HEK293 (cell line): ENCODE data around the gene TXNDC11.

Experiments
- CTCF ChIA-PET: fragments of 350-600 bp; formaldehyde crosslinking; extraction: SDS; loops from one replicate; lab custom pipeline; 2021; ENCODE audit warnings: antibody characterized with exemption; lab: Yijun Ruan, JAX
- POLR2A ChIA-PET: fragments of 300-600 bp; formaldehyde crosslinking; extraction: SDS; loops from one replicate; lab custom pipeline; 2020; ENCODE audit warnings: antibody characterized with exemption, inconsistent platforms; lab: Yijun Ruan, JAX
- H3K27ac ChIP-seq: fragments of 200-500 bp; sonication (Bioruptor generic); 2 replicates; pipeline ENCODE4 v1.5.1; 2014; ENCODE audit warnings: low read depth, low read length, control low read depth, inconsistent platforms; ENCODE audit errors: extremely low read depth
- H3K36me3 ChIP-seq, 2 experiments: fragments of 200-500 bp in 1 of 2; sonication (Bioruptor generic) in 1 of 2; 1 replicate in 1 of 2; 2 replicates in 1 of 2; pipeline ENCODE4 v1.5.1; 2014 to 2017; ENCODE audit warnings: inconsistent platforms in 2 of 2, low read length in 2 of 2; ENCODE audit not compliant: control insufficient read depth in 2 of 2, insufficient read depth in 1 of 2
- H3K4me1 ChIP-seq: fragments of 200-500 bp; sonication (Bioruptor generic); 2 replicates; pipeline ENCODE4 v1.5.1; 2014; ENCODE audit warnings: mild to moderate bottlenecking, low read length, inconsistent platforms; ENCODE audit not compliant: control insufficient read depth, insufficient read depth
- H3K4me3 ChIP-seq: 2 replicates; pipeline ENCODE4 v1.5.1; 2011; ENCODE audit warnings: low read depth, mild to moderate bottlenecking, control low read depth, low read length, moderate library complexity
- H3K9me3 ChIP-seq: fragments of 200-500 bp; sonication (Bioruptor generic); 2 replicates; pipeline ENCODE4 v1.5.1; 2014; ENCODE audit warnings: low read depth, low read length, inconsistent platforms; ENCODE audit not compliant: control insufficient read depth, insufficient read depth
- EGR2 ChIP-seq: fragments of 450-650 bp; formaldehyde crosslinking; IDR thresholded peaks from 2 replicates; pipeline ENCODE4 v1.5.1; 2016; ENCODE audit warnings: low read depth, missing biosample characterization, missing genetic modification characterization
- GLIS2 ChIP-seq: fragments of 450-650 bp; formaldehyde crosslinking; IDR thresholded peaks from 2 replicates; pipeline ENCODE4 v1.5.1; 2016; ENCODE audit warnings: missing biosample characterization, missing genetic modification characterization
- YY2 ChIP-seq: fragments of 450-650 bp; formaldehyde crosslinking; IDR thresholded peaks from 2 replicates; pipeline ENCODE4 v1.5.1; 2016; ENCODE audit warnings: missing biosample characterization, missing genetic modification characterization
- ZIC2 ChIP-seq: fragments of 450-650 bp; formaldehyde crosslinking; IDR thresholded peaks from 2 replicates; pipeline ENCODE4 v1.5.1; 2016; ENCODE audit warnings: missing biosample characterization, missing genetic modification characterization
- ZNF112 ChIP-seq: fragments of 450-650 bp; formaldehyde crosslinking; IDR thresholded peaks from 2 replicates; pipeline ENCODE4 v1.5.0; 2017; ENCODE audit warnings: missing biosample characterization, missing genetic modification characterization
- ZNF175 ChIP-seq: fragments of 450-650 bp; formaldehyde crosslinking; IDR thresholded peaks from 2 replicates; pipeline ENCODE4 v1.5.1; 2016; ENCODE audit warnings: missing biosample characterization, missing genetic modification characterization
- ZNF184 ChIP-seq: fragments of 450-650 bp; IDR thresholded peaks from 2 replicates; pipeline ENCODE4 v1.5.1; 2018; ENCODE audit warnings: missing biosample characterization, mild to moderate bottlenecking, missing genetic modification characterization
- ZNF473 ChIP-seq: fragments of 450-650 bp; formaldehyde crosslinking; IDR thresholded peaks from 2 replicates; pipeline ENCODE4 v1.5.1; 2017; ENCODE audit warnings: missing biosample characterization, missing genetic modification characterization
- ZNF560 ChIP-seq: fragments of 450-650 bp; formaldehyde crosslinking; IDR thresholded peaks from 2 replicates; pipeline ENCODE4 v1.5.1; 2017; ENCODE audit warnings: missing biosample characterization, missing genetic modification characterization, borderline replicate concordance
- ZNF571 ChIP-seq: fragments of 450-650 bp; formaldehyde crosslinking; IDR thresholded peaks from 2 replicates; pipeline ENCODE4 v1.5.0; 2017; ENCODE audit warnings: missing biosample characterization, missing genetic modification characterization
- ZNF610 ChIP-seq: fragments of 450-650 bp; formaldehyde crosslinking; IDR thresholded peaks from 2 replicates; pipeline ENCODE4 v1.5.1; 2016; ENCODE audit warnings: missing biosample characterization, missing genetic modification characterization, borderline replicate concordance
- ZNF624 ChIP-seq: fragments of 450-650 bp; formaldehyde crosslinking; IDR thresholded peaks from 2 replicates; pipeline ENCODE4 v1.5.1; 2017; ENCODE audit warnings: missing biosample characterization, missing genetic modification characterization
- ZSCAN23 ChIP-seq: fragments of 450-650 bp; formaldehyde crosslinking; IDR thresholded peaks from 2 replicates; pipeline ENCODE4 v1.5.1; 2016; ENCODE audit warnings: missing biosample characterization, missing genetic modification characterization
- TF ChIP-seq, protein P1 (sequence below): fragments of 450-650 bp; formaldehyde crosslinking; IDR thresholded peaks from 2 replicates; pipeline ENCODE4 v1.5.1; 2016; ENCODE audit warnings: missing biosample characterization, missing genetic modification characterization, borderline replicate concordance
- TF ChIP-seq, protein P2 (sequence below): fragments of 450-650 bp; formaldehyde crosslinking; IDR thresholded peaks from 2 replicates; pipeline ENCODE4 v1.5.1; 2017; ENCODE audit warnings: missing biosample characterization, missing genetic modification characterization
- TF ChIP-seq, protein P3 (sequence below): fragments of 450-650 bp; formaldehyde crosslinking; IDR thresholded peaks from 2 replicates; pipeline ENCODE4 v1.5.1; 2016; ENCODE audit warnings: missing biosample characterization, missing genetic modification characterization
- TF ChIP-seq, protein P4 (sequence below): fragments of 450-650 bp; formaldehyde crosslinking; IDR thresholded peaks from 2 replicates; pipeline ENCODE4 v1.5.1; 2016; ENCODE audit warnings: missing biosample characterization, missing genetic modification characterization

TXNDC11 gene

DNA sequence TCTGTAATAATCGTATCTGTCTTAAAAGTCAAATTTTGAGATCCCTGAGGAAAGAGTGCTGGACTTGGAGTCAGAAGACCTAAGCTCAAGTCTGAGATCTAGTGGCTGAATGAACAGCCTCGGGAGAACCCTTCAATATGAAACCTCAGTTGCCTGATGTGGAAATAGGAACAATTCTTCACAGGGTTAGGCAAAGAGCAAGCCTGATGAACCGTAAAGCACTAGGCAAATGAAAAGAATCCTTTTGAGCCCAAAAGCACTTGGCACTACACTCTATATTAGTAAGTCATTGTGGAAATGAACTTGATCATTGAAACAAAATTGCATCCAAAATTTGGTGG, 20.2 kb downstream of the TXNDC11 start (continued):
- TF ChIP-seq, protein P1, sequence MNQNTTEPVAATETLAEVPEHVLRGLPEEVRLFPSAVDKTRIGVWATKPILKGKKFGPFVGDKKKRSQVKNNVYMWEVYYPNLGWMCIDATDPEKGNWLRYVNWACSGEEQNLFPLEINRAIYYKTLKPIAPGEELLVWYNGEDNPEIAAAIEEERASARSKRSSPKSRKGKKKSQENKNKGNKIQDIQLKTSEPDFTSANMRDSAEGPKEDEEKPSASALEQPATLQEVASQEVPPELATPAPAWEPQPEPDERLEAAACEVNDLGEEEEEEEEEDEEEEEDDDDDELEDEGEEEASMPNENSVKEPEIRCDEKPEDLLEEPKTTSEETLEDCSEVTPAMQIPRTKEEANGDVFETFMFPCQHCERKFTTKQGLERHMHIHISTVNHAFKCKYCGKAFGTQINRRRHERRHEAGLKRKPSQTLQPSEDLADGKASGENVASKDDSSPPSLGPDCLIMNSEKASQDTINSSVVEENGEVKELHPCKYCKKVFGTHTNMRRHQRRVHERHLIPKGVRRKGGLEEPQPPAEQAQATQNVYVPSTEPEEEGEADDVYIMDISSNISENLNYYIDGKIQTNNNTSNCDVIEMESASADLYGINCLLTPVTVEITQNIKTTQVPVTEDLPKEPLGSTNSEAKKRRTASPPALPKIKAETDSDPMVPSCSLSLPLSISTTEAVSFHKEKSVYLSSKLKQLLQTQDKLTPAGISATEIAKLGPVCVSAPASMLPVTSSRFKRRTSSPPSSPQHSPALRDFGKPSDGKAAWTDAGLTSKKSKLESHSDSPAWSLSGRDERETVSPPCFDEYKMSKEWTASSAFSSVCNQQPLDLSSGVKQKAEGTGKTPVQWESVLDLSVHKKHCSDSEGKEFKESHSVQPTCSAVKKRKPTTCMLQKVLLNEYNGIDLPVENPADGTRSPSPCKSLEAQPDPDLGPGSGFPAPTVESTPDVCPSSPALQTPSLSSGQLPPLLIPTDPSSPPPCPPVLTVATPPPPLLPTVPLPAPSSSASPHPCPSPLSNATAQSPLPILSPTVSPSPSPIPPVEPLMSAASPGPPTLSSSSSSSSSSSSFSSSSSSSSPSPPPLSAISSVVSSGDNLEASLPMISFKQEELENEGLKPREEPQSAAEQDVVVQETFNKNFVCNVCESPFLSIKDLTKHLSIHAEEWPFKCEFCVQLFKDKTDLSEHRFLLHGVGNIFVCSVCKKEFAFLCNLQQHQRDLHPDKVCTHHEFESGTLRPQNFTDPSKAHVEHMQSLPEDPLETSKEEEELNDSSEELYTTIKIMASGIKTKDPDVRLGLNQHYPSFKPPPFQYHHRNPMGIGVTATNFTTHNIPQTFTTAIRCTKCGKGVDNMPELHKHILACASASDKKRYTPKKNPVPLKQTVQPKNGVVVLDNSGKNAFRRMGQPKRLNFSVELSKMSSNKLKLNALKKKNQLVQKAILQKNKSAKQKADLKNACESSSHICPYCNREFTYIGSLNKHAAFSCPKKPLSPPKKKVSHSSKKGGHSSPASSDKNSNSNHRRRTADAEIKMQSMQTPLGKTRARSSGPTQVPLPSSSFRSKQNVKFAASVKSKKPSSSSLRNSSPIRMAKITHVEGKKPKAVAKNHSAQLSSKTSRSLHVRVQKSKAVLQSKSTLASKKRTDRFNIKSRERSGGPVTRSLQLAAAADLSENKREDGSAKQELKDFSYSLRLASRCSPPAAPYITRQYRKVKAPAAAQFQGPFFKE (tag by site-specific recombination) = no peak
- no peak for TF ChIP-seq ZNF473 (tag by site-specific recombination)
- no peak for TF ChIP-seq GLIS2 (tag by site-specific recombination)
- TF ChIP-seq, protein P2, sequence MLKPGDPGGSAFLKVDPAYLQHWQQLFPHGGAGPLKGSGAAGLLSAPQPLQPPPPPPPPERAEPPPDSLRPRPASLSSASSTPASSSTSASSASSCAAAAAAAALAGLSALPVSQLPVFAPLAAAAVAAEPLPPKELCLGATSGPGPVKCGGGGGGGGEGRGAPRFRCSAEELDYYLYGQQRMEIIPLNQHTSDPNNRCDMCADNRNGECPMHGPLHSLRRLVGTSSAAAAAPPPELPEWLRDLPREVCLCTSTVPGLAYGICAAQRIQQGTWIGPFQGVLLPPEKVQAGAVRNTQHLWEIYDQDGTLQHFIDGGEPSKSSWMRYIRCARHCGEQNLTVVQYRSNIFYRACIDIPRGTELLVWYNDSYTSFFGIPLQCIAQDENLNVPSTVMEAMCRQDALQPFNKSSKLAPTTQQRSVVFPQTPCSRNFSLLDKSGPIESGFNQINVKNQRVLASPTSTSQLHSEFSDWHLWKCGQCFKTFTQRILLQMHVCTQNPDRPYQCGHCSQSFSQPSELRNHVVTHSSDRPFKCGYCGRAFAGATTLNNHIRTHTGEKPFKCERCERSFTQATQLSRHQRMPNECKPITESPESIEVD (tag by site-specific recombination) = no peak
- no peak for TF ChIP-seq ZNF610 (tag by site-specific recombination)
- TF ChIP-seq, protein P3, sequence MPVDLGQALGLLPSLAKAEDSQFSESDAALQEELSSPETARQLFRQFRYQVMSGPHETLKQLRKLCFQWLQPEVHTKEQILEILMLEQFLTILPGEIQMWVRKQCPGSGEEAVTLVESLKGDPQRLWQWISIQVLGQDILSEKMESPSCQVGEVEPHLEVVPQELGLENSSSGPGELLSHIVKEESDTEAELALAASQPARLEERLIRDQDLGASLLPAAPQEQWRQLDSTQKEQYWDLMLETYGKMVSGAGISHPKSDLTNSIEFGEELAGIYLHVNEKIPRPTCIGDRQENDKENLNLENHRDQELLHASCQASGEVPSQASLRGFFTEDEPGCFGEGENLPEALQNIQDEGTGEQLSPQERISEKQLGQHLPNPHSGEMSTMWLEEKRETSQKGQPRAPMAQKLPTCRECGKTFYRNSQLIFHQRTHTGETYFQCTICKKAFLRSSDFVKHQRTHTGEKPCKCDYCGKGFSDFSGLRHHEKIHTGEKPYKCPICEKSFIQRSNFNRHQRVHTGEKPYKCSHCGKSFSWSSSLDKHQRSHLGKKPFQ (tag by site-specific recombination) = no peak
- no peak for TF ChIP-seq ZNF184 (tag by site-specific recombination)
- no peak for TF ChIP-seq ZNF112 (tag by site-specific recombination)

DNA sequence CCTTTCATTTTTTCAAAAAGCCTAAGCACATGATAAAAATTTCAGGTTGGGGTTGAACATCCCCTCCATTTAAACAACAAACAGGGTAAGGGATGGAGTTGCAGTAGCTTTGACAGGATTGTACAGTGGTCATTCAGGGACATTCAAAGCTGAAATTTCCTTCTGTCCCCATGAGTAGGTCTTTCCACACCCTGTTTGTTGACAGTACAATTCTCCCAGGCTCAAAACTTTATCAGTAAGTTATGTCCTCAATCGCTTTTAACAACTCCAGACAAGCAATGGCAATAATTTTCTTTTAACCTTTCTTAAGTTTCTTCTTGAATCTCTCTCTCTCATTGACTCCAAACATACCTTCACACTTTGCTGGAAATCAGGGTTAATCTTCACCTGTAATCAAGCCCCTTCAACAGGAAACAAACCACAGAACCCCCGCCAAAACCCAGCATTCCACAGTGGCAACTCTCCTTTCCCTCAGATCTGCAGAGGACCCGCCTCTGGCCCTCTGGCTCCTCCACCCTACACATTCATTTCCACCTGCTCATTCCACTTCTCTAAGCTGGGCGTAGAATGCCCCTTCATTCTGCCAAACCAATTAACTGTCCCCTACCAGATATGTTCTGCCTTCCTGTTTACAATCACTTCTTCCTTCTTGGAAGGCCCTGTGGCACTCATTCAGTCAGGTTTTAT, 20.7 kb downstream of the TXNDC11 start:
- H3K4me3 ChIP-seq = no peak overlapping the region
- H3K36me3 ChIP-seq = peaks cover 29 to 67% of the 10 kb centered on the region in 2 experiments
- H3K9me3 ChIP-seq = no peaks in the 10 kb centered on the region
- POLR2A ChIA-PET = no interaction called here
- CTCF ChIA-PET = interaction anchor here (0.5 kb wide), 1 partner anchor 694 kb away, joined by 6 read pairs; no protein-coding TSS in a partner anchor
- no peaks in the 10 kb centered on the region for H3K4me1 ChIP-seq
- no peak overlapping the region for H3K27ac ChIP-seq
- TF ChIP-seq EGR2 (tag by site-specific recombination) = no peak
- TF ChIP-seq ZNF571 (tag by site-specific recombination) = no peak
- TF ChIP-seq, protein P4, sequence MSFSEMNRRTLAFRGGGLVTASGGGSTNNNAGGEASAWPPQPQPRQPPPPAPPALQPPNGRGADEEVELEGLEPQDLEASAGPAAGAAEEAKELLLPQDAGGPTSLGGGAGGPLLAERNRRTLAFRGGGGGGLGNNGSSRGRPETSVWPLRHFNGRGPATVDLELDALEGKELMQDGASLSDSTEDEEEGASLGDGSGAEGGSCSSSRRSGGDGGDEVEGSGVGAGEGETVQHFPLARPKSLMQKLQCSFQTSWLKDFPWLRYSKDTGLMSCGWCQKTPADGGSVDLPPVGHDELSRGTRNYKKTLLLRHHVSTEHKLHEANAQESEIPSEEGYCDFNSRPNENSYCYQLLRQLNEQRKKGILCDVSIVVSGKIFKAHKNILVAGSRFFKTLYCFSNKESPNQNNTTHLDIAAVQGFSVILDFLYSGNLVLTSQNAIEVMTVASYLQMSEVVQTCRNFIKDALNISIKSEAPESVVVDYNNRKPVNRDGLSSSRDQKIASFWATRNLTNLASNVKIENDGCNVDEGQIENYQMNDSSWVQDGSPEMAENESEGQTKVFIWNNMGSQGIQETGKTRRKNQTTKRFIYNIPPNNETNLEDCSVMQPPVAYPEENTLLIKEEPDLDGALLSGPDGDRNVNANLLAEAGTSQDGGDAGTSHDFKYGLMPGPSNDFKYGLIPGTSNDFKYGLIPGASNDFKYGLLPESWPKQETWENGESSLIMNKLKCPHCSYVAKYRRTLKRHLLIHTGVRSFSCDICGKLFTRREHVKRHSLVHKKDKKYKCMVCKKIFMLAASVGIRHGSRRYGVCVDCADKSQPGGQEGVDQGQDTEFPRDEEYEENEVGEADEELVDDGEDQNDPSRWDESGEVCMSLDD (tag by site-specific recombination) = no peak
- TF ChIP-seq, protein P1 (tag by site-specific recombination) = no peak
- TF ChIP-seq ZNF560 (tag by site-specific recombination) = no peak
- TF ChIP-seq YY2 (tag by site-specific recombination) = no peak
- no peak for TF ChIP-seq ZNF624
- no peak for TF ChIP-seq ZIC2 (tag by site-specific recombination)
- no peak for TF ChIP-seq ZNF175 (tag by site-specific recombination)
- no peak for TF ChIP-seq ZSCAN23 (tag by site-specific recombination)
